ENCODE results near the gene APELA. TPM values are rescaled to one million over a fixed set of nuclear protein-coding genes. Genes with fewer than 3 reads are reported as not detected.

APELA gene
- total RNA-seq, 1 experiment from 2014 or later = 140 TPM

DNA sequence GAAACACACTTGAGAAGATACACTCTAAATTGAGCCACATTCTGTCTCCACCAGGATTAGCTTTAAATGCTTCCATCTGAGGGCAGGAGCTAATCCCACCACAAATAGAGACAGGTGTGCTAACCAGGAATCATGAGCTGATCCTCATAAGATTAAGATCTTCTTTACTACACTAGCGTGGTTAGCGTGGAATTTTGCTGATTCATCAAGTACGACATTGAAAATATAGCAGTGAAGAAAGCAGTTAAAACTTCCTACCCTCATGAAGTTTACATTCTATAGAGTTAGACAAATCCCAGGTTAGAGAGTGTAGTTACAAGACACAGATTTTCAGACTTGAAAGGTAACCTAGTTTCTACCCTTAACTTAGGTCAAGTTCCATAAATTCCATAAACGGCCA is 5.3 kb upstream of the APELA start:
- no peak overlapping the region for H3K4me2 ChIP-seq (ENCODE audit: insufficient read depth, insufficient read length, low read length)
- no peak overlapping the region for H2BK20ac ChIP-seq (ENCODE audit: low read depth, low read length, poor library complexity, severe bottlenecking)
- H3K79me1 ChIP-seq (ENCODE audit: insufficient read depth, low read depth, low read length, poor library complexity, severe bottlenecking) = no peaks in the 10 kb centered on the region
- no peak overlapping the region for H3K18ac ChIP-seq (ENCODE audit: insufficient read length, low read depth, low read length)
- H3K27me3 Mint-ChIP-seq (ENCODE audit: low read depth) = no peaks in the 10 kb centered on the region
- H3K9me3 ChIP-seq (ENCODE audit: control insufficient read depth, low read depth, low read length) = no peaks in the 10 kb centered on the region
- no peak overlapping the region for H4K91ac ChIP-seq (ENCODE audit: insufficient read length, low read depth, low read length)
- H3K4me1 ChIP-seq (ENCODE audit: insufficient read depth, low read length) = peaks cover 2% of the 10 kb centered on the region; the same call in 1 of the 2 replicates
- peaks cover 0 to 3% of the 10 kb centered on the region in 2 experiments; a peak in 1 of 5 replicates for H3K9me3 Mint-ChIP-seq
- H2AFZ ChIP-seq (ENCODE audit: low read length) = no peak overlapping the region
- H4K20me1 ChIP-seq (ENCODE audit: control insufficient read depth, insufficient read depth, insufficient read length) = no peaks in the 10 kb centered on the region
- no peak overlapping the region for H2AK5ac ChIP-seq (ENCODE audit: insufficient read length, low read length)
- no peak overlapping the region for H3T11ph ChIP-seq (ENCODE audit: low read length)
- no peak overlapping the region for H3K4me3 Mint-ChIP-seq
- H2BK5ac ChIP-seq (ENCODE audit: insufficient read length, low read length) = no peak overlapping the region
- TF ChIP-seq, protein P1, sequence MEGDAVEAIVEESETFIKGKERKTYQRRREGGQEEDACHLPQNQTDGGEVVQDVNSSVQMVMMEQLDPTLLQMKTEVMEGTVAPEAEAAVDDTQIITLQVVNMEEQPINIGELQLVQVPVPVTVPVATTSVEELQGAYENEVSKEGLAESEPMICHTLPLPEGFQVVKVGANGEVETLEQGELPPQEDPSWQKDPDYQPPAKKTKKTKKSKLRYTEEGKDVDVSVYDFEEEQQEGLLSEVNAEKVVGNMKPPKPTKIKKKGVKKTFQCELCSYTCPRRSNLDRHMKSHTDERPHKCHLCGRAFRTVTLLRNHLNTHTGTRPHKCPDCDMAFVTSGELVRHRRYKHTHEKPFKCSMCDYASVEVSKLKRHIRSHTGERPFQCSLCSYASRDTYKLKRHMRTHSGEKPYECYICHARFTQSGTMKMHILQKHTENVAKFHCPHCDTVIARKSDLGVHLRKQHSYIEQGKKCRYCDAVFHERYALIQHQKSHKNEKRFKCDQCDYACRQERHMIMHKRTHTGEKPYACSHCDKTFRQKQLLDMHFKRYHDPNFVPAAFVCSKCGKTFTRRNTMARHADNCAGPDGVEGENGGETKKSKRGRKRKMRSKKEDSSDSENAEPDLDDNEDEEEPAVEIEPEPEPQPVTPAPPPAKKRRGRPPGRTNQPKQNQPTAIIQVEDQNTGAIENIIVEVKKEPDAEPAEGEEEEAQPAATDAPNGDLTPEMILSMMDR (conservative IDR thresholded peaks at IDR 0.05) = no peak
- peaks cover 4 to 13% (median 4%) of the 10 kb centered on the region in 3 experiments; a peak in 4 of 7 replicates for H3K36me3 Mint-ChIP-seq (ENCODE audit: insufficient read depth in 1 of 3, low read depth in 3 of 3)
- no peak overlapping the region for H2BK12ac ChIP-seq (ENCODE audit: insufficient read length, low read depth, low read length)
- H3K79me2 ChIP-seq (ENCODE audit: insufficient read depth, low read length) = no peaks in the 10 kb centered on the region
- H3K14ac ChIP-seq (ENCODE audit: insufficient read depth, low read length) = no peak overlapping the region
- H4K8ac ChIP-seq (replicated peaks; ENCODE audit: insufficient read length, low read depth, low read length) = no peak overlapping the region
- DNase-seq = no peak
- H3K27ac Mint-ChIP-seq = peak overlapping the region in 1 of 3 experiments; percentile 55; a peak in 2 of 7 replicates
- no peak overlapping the region for H3K27ac ChIP-seq (ENCODE audit: insufficient read length, low read depth, low read length)
- H3K23me2 ChIP-seq (ENCODE audit: insufficient read length, low read depth, low read length, poor library complexity, severe bottlenecking) = no peaks in the 10 kb centered on the region
- no peak overlapping the region for H3K56ac ChIP-seq (ENCODE audit: insufficient read length, low read depth, low read length)
- H2BK15ac ChIP-seq (ENCODE audit: low read depth, low read length) = no peak overlapping the region
- H2BK120ac ChIP-seq (ENCODE audit: low read depth, low read length, poor library complexity, severe bottlenecking) = no peak overlapping the region
- no peak overlapping the region for H3K4ac ChIP-seq (ENCODE audit: low read depth, low read length)
- no peaks in the 10 kb centered on the region for H3K27me3 ChIP-seq (ENCODE audit: insufficient read depth, low read length)
- peaks cover 37 to 44% of the 10 kb centered on the region in 2 experiments for H3K4me1 Mint-ChIP-seq
- no peak overlapping the region for H3K9ac ChIP-seq (ENCODE audit: extremely low read depth, insufficient read length, low read length)
- no CpG with 5 or more reads among the region's 4 CpGs for WGBS (ENCODE audit: extremely low coverage, insufficient read length, low lambda C conversion rate)
- H4K5ac ChIP-seq (ENCODE audit: insufficient read length, low read depth, low read length) = no peak overlapping the region
- no peak overlapping the region for H3K23ac ChIP-seq (ENCODE audit: insufficient read length, low read depth, low read length)

Data from H9 (cell line).